ENCODE results near the gene LEKR1.
"Not testable (repeated sequence)": the region's sequence is repeated elsewhere in the genome, so short reads cannot be mapped to it uniquely, and the experiment has no call there.

LEKR1 gene

GRCh38 chr3:156797368-156797767 is 28.8 kb upstream of the LEKR1 start:
- ATAC-seq, result no peak
- TF ChIP-seq TCF4 (CRISPR knock-in tag; IDR thresholded peaks at IDR 0.05; ENCODE audit: borderline replicate concordance) (peak; percentile 33; the same call in 1 of the 2 replicates), CSDC2 (CRISPR knock-in tag; IDR thresholded peaks at IDR 0.05) (no peak), SNAI2 (CRISPR knock-in tag; IDR thresholded peaks at IDR 0.05) (no peak), ARNTL (CRISPR knock-in tag; IDR thresholded peaks at IDR 0.05; ENCODE audit: borderline replicate concordance, low read depth) (no peak)
- TF ChIP-seq, protein P1, sequence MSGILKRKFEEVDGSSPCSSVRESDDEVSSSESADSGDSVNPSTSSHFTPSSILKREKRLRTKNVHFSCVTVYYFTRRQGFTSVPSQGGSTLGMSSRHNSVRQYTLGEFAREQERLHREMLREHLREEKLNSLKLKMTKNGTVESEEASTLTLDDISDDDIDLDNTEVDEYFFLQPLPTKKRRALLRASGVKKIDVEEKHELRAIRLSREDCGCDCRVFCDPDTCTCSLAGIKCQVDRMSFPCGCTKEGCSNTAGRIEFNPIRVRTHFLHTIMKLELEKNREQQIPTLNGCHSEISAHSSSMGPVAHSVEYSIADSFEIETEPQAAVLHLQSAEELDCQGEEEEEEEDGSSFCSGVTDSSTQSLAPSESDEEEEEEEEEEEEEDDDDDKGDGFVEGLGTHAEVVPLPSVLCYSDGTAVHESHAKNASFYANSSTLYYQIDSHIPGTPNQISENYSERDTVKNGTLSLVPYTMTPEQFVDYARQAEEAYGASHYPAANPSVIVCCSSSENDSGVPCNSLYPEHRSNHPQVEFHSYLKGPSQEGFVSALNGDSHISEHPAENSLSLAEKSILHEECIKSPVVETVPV (CRISPR knock-in tag; IDR thresholded peaks at IDR 0.05), result no peak

DNA sequence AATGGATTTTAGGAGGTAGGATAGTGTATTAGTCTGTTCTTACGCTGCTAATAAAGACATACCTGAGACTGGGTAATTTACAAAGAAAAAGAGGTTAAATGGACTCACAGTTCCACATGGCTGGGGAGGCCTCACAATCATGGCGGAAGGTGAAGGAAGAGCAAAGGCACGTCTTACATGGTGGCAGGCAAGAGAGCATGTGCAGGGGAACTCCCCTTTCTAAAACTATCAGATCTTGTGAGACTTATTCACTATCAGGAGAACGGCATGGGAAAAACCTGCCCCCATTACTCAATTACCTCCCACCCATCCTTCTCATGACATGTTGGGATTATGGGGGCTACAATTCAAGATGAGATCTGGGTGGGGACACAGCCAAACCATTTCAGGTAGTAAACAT is 25.9 kb upstream of the LEKR1 start:
- ATAC-seq, result not testable (repeated sequence)

DNA sequence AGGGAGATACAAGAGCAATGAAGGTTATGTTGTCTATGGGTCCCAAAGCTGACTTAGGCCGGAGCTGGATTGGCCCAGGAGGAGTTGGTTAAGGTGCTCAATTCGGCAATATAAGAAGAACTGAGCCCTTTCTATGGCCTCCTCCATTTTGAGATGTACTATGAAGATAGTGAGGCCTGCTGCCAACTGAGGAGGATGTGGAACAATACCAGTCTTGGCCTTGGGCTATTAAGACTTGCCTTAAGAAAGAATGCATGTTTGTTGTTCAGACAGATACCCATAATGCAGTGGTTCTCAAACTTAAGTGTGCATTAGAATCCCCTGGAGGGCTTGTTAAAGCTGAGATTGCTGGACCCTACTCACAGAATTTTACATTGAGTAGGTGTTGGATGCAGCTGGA is 24.4 kb upstream of the LEKR1 start:
- TF ChIP-seq ARNTL (CRISPR knock-in tag; IDR thresholded peaks at IDR 0.05; ENCODE audit: borderline replicate concordance, low read depth), result no peak
- no peak for TF ChIP-seq ZFP30 (CRISPR knock-in tag; IDR thresholded peaks at IDR 0.05)
- TF ChIP-seq SNAI2 (CRISPR knock-in tag; IDR thresholded peaks at IDR 0.05), result no peak
- no peak for ATAC-seq

DNA sequence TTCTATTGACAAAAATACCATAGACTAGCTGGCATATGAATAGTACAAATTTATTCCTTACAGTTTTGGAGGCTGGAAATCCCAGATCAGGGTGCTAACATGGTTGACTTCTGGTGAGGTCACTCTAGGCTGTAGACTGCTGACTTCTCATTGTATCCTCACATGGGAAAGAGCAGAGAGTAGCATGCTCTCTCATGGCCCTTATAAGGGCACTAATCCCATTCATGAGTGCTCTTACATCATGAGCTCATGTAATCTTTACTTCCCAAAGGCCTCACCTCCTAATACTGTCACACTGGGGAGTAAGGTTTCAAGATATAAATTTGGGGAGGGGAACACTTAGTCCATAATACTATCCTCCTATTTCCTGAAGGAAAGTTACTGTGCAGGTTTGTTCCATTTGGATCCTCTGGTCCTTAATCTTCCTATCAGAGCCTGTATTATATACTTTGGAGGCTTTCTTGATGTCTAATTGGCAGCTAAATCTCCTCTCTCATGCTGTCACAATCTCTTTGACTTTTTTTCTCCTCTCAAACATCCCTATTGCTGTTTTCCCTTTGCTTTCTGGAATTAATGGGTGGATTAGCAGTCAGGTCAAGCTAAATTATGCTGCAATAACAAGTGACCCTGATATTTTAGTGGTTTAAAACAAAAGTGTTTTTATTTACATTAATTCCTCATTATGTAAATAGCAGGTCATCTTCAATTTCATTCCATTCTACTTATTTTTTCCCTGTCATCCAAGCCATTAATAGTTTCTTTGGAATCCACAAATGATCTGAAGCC is 23.1 kb upstream of the LEKR1 start:
- TF ChIP-seq ZC3H10 (CRISPR knock-in tag; IDR thresholded peaks at IDR 0.05), result no peak
- no peak for TF ChIP-seq ZNF8 (CRISPR knock-in tag; IDR thresholded peaks at IDR 0.05)
- no peak for TF ChIP-seq ESRRG (CRISPR knock-in tag; IDR thresholded peaks at IDR 0.05)
- TF ChIP-seq BACH2 (CRISPR knock-in tag; IDR thresholded peaks at IDR 0.05; ENCODE audit: borderline replicate concordance), result no peak
- no peak for TF ChIP-seq TSHZ2 (CRISPR knock-in tag; IDR thresholded peaks at IDR 0.05)
- TF ChIP-seq ZNF70 (CRISPR knock-in tag; IDR thresholded peaks at IDR 0.05), result no peak
- no peak for TF ChIP-seq OSR1 (CRISPR knock-in tag; IDR thresholded peaks at IDR 0.05)
- no peak for TF ChIP-seq PPARA (CRISPR knock-in tag; IDR thresholded peaks at IDR 0.05; ENCODE audit: borderline replicate concordance)
- no peak for TF ChIP-seq CREB5 (CRISPR knock-in tag; IDR thresholded peaks at IDR 0.05; ENCODE audit: low read depth)
- no peak for TF ChIP-seq ZFP30 (CRISPR knock-in tag; IDR thresholded peaks at IDR 0.05)
- no peak for TF ChIP-seq ZNF565 (CRISPR knock-in tag; conservative IDR thresholded peaks at IDR 0.05; ENCODE audit: low read depth)
- no peak for TF ChIP-seq SNAI2 (CRISPR knock-in tag; IDR thresholded peaks at IDR 0.05)
- TF ChIP-seq POU6F1 (CRISPR knock-in tag; IDR thresholded peaks at IDR 0.05; ENCODE audit: borderline replicate concordance, low read depth), result no peak
- TF ChIP-seq, protein P1 (CRISPR knock-in tag; IDR thresholded peaks at IDR 0.05), result no peak
- TF ChIP-seq TOX (CRISPR knock-in tag; IDR thresholded peaks at IDR 0.05; ENCODE audit: borderline replicate concordance), result no peak
- TF ChIP-seq TCF4 (CRISPR knock-in tag; IDR thresholded peaks at IDR 0.05; ENCODE audit: borderline replicate concordance), result no peak
- no peak for TF ChIP-seq PATZ1 (CRISPR knock-in tag; IDR thresholded peaks at IDR 0.05; ENCODE audit: borderline replicate concordance)
- TF ChIP-seq RARB (CRISPR knock-in tag; IDR thresholded peaks at IDR 0.05), result no peak
- no peak for ATAC-seq
